Measurements from ENCODE around the gene PLD6. TPM values are rescaled to one million over a fixed set of nuclear protein-coding genes. Genes with fewer than 3 reads are reported as not detected.

The PLD6 gene
- total RNA-seq, 1 experiment from 2014 or later, result 11.6 TPM

- intact Hi-C loops (cut with micrococcal nuclease), result no loop called here
- Histone ChIP-seq H2AFZ (ENCODE audit: low read length) (no peak overlapping the region), H3K4me1 (ENCODE audit: insufficient read depth, low read length) (no peaks in the 10 kb centered on the region), H3K4me2 (ENCODE audit: low read length) (no peak overlapping the region), H3K27ac (ENCODE audit: low read length) (no peak overlapping the region), H3K36me3 (ENCODE audit: low read depth, low read length) (peaks cover 58% of the 10 kb centered on the region), H3K9me3 (ENCODE audit: low read length) (no peaks in the 10 kb centered on the region), H3K4me3 (ENCODE audit: low read length) (no peak overlapping the region), H3K79me2 (ENCODE audit: low read length) (no peaks in the 10 kb centered on the region), H4K20me1 (ENCODE audit: low read length) (no peaks in the 10 kb centered on the region), H3K9me2 (replicated peaks; ENCODE audit: low read length) (no peaks in the 10 kb centered on the region), H3K9ac (ENCODE audit: low read length) (no peak overlapping the region), H3F3A (ENCODE audit: low read length, unreplicated experiment) (no peaks in the 10 kb centered on the region), H3K27me3 (ENCODE audit: low read length) (no peaks in the 10 kb centered on the region)
- ATAC-seq (no peak), DNase-seq (no peak)
- TF ChIP-seq, protein P1, sequence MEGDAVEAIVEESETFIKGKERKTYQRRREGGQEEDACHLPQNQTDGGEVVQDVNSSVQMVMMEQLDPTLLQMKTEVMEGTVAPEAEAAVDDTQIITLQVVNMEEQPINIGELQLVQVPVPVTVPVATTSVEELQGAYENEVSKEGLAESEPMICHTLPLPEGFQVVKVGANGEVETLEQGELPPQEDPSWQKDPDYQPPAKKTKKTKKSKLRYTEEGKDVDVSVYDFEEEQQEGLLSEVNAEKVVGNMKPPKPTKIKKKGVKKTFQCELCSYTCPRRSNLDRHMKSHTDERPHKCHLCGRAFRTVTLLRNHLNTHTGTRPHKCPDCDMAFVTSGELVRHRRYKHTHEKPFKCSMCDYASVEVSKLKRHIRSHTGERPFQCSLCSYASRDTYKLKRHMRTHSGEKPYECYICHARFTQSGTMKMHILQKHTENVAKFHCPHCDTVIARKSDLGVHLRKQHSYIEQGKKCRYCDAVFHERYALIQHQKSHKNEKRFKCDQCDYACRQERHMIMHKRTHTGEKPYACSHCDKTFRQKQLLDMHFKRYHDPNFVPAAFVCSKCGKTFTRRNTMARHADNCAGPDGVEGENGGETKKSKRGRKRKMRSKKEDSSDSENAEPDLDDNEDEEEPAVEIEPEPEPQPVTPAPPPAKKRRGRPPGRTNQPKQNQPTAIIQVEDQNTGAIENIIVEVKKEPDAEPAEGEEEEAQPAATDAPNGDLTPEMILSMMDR (conservative IDR thresholded peaks at IDR 0.05; ENCODE audit: low read depth, low read length), result no peak
- ChIA-PET CTCF (no interaction called here), POLR2A (ENCODE audit: unreplicated experiment) (no interaction called here)
- BruUV-seq (replicated peaks), result no TSS peak
Observed at GRCh38 chr17:17217995-17218394, 11.9 kb upstream of the PLD6 start.

DNA sequence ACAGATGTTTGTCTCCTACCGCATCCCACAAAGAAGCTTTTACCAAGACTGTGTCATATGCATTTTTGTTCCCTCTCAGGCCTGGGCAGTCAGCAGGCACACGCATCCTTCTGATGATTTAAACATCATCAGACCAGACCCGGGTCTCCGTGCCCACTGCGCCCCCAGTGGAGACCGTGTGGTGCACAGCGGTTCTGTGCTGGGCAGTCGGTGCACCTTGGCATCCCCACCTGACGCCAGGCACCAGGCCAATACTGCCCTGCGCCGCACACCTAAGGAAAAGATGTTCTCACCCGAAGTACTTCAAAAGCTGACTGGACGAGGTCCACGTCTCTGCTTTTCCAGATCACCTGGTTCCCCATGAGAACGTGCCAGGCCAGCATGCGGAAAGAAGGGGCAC is 10.6 kb upstream of the PLD6 start:
- H4K20me1 ChIP-seq (ENCODE audit: low read length), result no peaks in the 10 kb centered on the region
- intact Hi-C loops (cut with micrococcal nuclease), result no loop called here
- no peaks in the 10 kb centered on the region for H3K79me2 ChIP-seq (ENCODE audit: low read length)
- H3K27me3 ChIP-seq (ENCODE audit: low read length), result no peaks in the 10 kb centered on the region
- H2AFZ ChIP-seq (ENCODE audit: low read length), result no peak overlapping the region
- H3K36me3 ChIP-seq (ENCODE audit: low read depth, low read length), result peaks cover 54% of the 10 kb centered on the region
- TF ChIP-seq, protein P1 (conservative IDR thresholded peaks at IDR 0.05; ENCODE audit: low read depth, low read length), result peak; percentile 37; the same call in 1 of the 2 replicates
- TF ChIP-seq EZH2phosphoT487 (IDR thresholded peaks at IDR 0.05; ENCODE audit: borderline replicate concordance, low read length), result no peak
- H3K9ac ChIP-seq (ENCODE audit: low read length), result no peak overlapping the region
- no peak overlapping the region for H3K4me3 ChIP-seq (ENCODE audit: low read length)
- ChIA-PET POLR2A (ENCODE audit: unreplicated experiment) (no interaction called here), CTCF (no interaction called here)
- no peaks in the 10 kb centered on the region for H3K9me2 ChIP-seq (replicated peaks; ENCODE audit: low read length)
- no peaks in the 10 kb centered on the region for H3F3A ChIP-seq (ENCODE audit: low read length, unreplicated experiment)
- no peak for DNase-seq
- no peaks in the 10 kb centered on the region for H3K9me3 ChIP-seq (ENCODE audit: low read length)
- BruUV-seq (replicated peaks), result no TSS peak
- H3K4me1 ChIP-seq (ENCODE audit: insufficient read depth, low read length), result no peaks in the 10 kb centered on the region
- ATAC-seq, result no peak
- no peak overlapping the region for H3K27ac ChIP-seq (ENCODE audit: low read length)
- no peak overlapping the region for H3K4me2 ChIP-seq (ENCODE audit: low read length)

GRCh38 chr17:17216236-17216635 is 10.1 kb upstream of the PLD6 start:
- Histone ChIP-seq H3K4me3 (ENCODE audit: low read length) (no peak overlapping the region), H3K79me2 (ENCODE audit: low read length) (no peaks in the 10 kb centered on the region), H3K36me3 (ENCODE audit: low read depth, low read length) (peaks cover 49% of the 10 kb centered on the region), H3K4me1 (ENCODE audit: insufficient read depth, low read length) (no peaks in the 10 kb centered on the region), H3K27me3 (ENCODE audit: low read length) (no peaks in the 10 kb centered on the region), H4K20me1 (ENCODE audit: low read length) (no peaks in the 10 kb centered on the region), H3K27ac (ENCODE audit: low read length) (no peak overlapping the region), H3K9me3 (ENCODE audit: low read length) (no peaks in the 10 kb centered on the region), H3K9ac (ENCODE audit: low read length) (no peak overlapping the region), H3K9me2 (replicated peaks; ENCODE audit: low read length) (no peaks in the 10 kb centered on the region), H3F3A (ENCODE audit: low read length, unreplicated experiment) (no peaks in the 10 kb centered on the region), H3K4me2 (ENCODE audit: low read length) (no peak overlapping the region), H2AFZ (ENCODE audit: low read length) (no peak overlapping the region)
- no TSS peak for BruUV-seq (replicated peaks)
- POLR2A ChIA-PET (ENCODE audit: unreplicated experiment), result no interaction called here
- ATAC-seq, result no peak
- intact Hi-C loops (cut with micrococcal nuclease), result no loop called here
- DNase-seq, result no peak
- CTCF ChIA-PET, result no interaction called here
- TF ChIP-seq, protein P1 (conservative IDR thresholded peaks at IDR 0.05; ENCODE audit: low read depth, low read length), result no peak
- TF ChIP-seq EZH2phosphoT487 (IDR thresholded peaks at IDR 0.05; ENCODE audit: borderline replicate concordance, low read length), result no peak
- TF ChIP-seq EZH2 (IDR thresholded peaks at IDR 0.05; ENCODE audit: low read length, unreplicated experiment), result no peak

Data from PC-3 (cell line).